Hematopoietic multipotent progenitor cell (in vitro differentiated cells): Measurements from ENCODE around the gene NAV2. TPM values are rescaled to one million over a fixed set of nuclear protein-coding genes. Genes with fewer than 3 reads are reported as not detected.
"Not testable (repeated sequence)": the region's sequence is repeated elsewhere in the genome, so short reads cannot be mapped to it uniquely, and the experiment has no call there.

ENCODE experiments used
- DNase-seq, 3 donors: peaks; one replicate each; pipeline ENCODE4 v3.0.0-alpha.2; 2011 to 2015; ENCODE audit warnings: low read depth in 2 of 3, low spot score in 2 of 3
- total RNA-seq: library from RNA; depleted of rRNA; stranded (reverse); fragments of >200 nt; gene quantifications from one replicate; pipeline ENCODE4 v1.2.3, GENCODE V29; 2012

Gene NAV2
- total RNA-seq, 1 donor, result 0.27 TPM

GRCh38 chr11:19912958-19913892 lies 200.6 kb downstream of the NAV2 start:
- DNase-seq, result no peak

- DNase-seq, result no peak
Observed at GRCh38 chr11:19913893-19914249, 201.2 kb downstream of the NAV2 start.

- no peak for DNase-seq
Observed at GRCh38 chr11:19915808-19916207, 203.2 kb downstream of the NAV2 start.

GRCh38 chr11:19917069-19917468 lies 204.4 kb downstream of the NAV2 start:
- DNase-seq, result no peak

DNA sequence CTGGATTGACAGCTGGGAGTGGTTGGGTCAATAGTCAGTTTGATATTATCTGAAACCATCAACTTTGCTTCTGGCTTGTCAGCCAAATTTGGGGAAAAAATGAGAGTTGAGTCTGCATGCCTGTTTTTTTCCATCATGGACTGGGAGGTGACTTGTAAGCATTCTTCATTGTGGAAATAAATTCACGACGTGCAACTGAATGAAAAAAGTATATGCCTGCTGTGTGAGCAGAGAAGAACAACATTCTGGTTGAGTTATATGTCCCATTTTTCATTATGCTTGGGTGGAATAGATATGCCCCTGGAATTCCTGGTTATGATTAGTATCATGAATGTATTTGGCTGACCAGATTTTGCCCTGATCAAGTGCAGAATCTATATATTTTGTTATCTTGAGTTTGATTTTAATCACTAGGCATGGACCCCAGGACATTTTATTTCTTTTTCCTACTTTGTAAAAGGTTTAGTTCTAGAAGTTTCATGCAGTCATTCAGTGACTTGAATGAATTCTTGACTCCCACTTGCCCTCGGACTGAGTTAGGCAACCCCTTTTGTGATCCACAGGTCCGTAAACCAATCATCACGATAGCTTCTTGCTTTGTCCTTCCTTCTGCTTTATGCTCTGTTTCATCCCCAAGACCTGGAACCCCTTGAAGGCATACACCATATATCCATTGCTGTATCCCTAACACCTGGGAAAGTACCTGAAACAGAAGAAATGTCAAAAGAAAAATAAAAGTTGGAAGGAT lies 205.8 kb downstream of the NAV2 start:
- DNase-seq, result no peak

GRCh38 chr11:19919050-19919561 lies 206.5 kb downstream of the NAV2 start:
- DNase-seq, result no peak

DNA sequence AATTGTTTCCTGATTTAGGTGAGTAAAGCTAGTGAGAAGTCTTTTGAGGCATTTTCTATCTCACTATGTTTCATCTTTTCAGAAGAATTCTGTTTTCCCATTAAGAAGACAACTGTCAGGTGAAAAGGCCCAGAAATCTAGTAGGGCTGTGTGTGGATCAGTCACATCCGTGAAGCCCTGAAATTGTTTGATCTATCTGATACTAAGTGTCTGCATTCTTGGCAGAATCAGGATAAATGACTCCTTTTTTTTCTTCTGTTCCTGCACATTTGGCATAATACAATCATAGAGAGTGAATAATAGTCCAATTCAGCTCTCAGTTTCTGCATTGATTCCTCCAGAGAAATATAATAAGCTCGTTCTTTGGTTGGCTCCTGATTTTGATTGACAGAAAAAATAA lies 208.3 kb downstream of the NAV2 start:
- DNase-seq, result no peak

DNA sequence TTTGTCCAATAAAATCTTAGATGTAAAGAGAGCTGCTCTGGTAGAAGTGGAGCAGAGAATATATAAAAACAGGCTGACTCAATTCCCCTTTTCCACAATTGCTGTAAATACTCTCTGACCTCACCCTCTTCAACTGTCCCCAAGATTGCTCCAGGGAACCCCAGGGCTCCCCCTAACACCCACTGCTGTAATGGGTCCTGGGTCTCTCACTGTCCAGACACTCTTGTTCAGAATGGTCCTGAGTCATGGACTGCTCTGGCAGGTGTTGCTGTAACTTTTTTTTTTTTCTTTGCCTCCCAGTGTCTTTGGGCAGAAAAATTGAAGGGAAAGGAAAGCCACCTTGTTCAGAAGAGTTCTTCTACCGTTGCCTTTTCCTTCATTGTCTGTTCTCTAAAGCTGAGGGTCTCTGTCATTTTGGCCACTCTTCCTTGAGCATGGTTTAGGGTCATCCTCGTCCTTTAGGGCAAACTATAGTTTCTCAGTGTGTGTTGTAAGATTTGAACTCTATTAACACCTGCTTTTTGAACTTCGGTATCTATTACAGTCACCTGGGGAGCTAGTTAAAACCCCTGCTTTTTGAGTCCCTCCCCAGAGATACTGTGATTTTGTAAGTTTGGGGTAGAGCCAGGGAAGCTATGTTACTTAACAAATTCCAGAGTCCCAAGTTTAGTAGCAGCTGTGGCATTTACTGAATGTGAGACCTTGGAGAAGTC lies 209.5 kb downstream of the NAV2 start:
- DNase-seq, result no peak

GRCh38 chr11:19922689-19923035 lies 210.0 kb downstream of the NAV2 start:
- no peak for DNase-seq

DNA sequence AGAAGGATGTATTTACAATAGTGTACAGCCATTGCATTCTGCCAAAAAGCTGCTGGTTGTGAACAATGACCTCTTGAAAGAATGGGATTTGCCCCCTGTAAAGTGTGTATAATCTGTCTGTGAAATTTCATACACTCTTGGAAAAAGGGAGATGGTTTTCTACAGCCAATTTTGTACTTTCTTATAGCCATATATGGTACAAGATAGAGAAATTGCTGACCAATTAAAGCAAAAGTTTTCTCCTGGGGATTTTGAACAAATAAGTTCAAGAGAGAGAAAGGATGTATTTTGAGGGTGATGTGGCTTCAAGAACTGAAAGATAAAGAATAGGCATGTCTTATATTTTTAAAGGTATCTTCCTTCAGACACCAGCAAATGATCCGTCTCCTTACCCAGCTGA lies 211.0 kb downstream of the NAV2 start:
- no peak for DNase-seq

GRCh38 chr11:19924311-19924710 lies 211.7 kb downstream of the NAV2 start:
- no peak for DNase-seq

- DNase-seq, result no peak
Observed at GRCh38 chr11:19924716-19925115, 212.1 kb downstream of the NAV2 start.

DNA sequence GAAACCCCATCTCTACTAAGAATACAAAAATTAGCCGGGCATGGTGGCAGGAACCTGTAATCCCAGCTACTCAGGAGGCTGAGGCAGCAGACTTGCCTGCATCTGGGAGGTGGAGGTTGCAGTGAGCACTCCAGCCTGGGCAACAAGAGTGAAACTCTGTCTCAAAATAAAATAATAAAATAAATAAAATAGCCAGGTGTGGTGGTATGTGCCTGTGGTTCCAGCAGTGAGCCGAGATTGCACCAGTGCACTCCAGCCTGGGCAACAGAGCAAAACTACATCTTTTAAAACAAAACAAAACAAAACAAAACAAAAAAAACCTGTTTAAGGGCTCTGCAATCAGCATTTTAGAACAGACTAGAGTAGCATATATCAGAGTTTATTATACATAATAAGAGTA lies 214.8 kb downstream of the NAV2 start:
- not testable (repeated sequence) for DNase-seq

GRCh38 chr11:19929147-19929546 lies 216.5 kb downstream of the NAV2 start:
- no peak for DNase-seq

- DNase-seq, result no peak
Observed at GRCh38 chr11:19929655-19930054, 217.0 kb downstream of the NAV2 start.

- DNase-seq, result no peak
Observed at GRCh38 chr11:19931141-19931770, 218.6 kb downstream of the NAV2 start.

- no peak for DNase-seq
Observed at GRCh38 chr11:19931771-19932369, 219.2 kb downstream of the NAV2 start.

GRCh38 chr11:19933132-19933735 lies 220.6 kb downstream of the NAV2 start:
- DNase-seq, result no peak

GRCh38 chr11:19933801-19934488 lies 221.3 kb downstream of the NAV2 start:
- no peak for DNase-seq
